PC-3 (cell line): ENCODE measurements around the gene MDM4. TPM values are rescaled to one million over a fixed set of nuclear protein-coding genes. Genes with fewer than 3 reads are reported as not detected.

Source experiments
- ATAC-seq: fragments of 200-7000 bp; cut with Tn5 transposase; 2 replicates; pipeline ENCODE4 v1.9.1; 2020; ENCODE audit warnings: mild to moderate bottlenecking, moderate library complexity
- BruUV-seq: library from RNA; stranded (reverse); fragments of 400-500 nt; replicated peaks from 2 replicates; lab custom pipeline; 2021; lab: Mats Ljungman, UMichigan
- CTCF ChIA-PET: fragments of 300-600 bp; sonication (Branson Sonifier 250); formaldehyde crosslinking; loops from one replicate; lab custom pipeline; 2022; ENCODE audit warnings: antibody characterized with exemption; lab: Charles Lee
- POLR2A ChIA-PET: fragments of 300-600 bp; sonication (Branson Sonifier 250); formaldehyde crosslinking; loops from one replicate; lab custom pipeline; 2022; ENCODE audit warnings: antibody characterized with exemption; ENCODE audit not compliant: unreplicated experiment; lab: Charles Lee
- DNase-seq: peaks from one replicate; pipeline ENCODE4 v3.0.0-alpha.2; 2015
- H2AFZ ChIP-seq: fragments of 300-600 bp; sonication (generic); 2 replicates; pipeline ENCODE4 v1.6.0; 2016; ENCODE audit warnings: antibody characterized with exemption, low read length
- H3F3A ChIP-seq: fragments of 300-600 bp; sonication (generic); one replicate; pipeline ENCODE4 v1.6.0; 2017; ENCODE audit warnings: antibody characterized with exemption, low read length, control low read depth, mild to moderate bottlenecking; ENCODE audit not compliant: unreplicated experiment
- H3K27ac ChIP-seq: fragments of 300-600 bp; sonication (generic); 2 replicates; pipeline ENCODE4 v1.5.1; 2016; ENCODE audit warnings: mild to moderate bottlenecking, low read length
- H3K27me3 ChIP-seq: fragments of 300-600 bp; sonication (generic); 2 replicates; pipeline ENCODE4 v1.6.1; 2016; ENCODE audit warnings: low read length, mixed read lengths
- H3K36me3 ChIP-seq: fragments of 300-600 bp; sonication (generic); 2 replicates; pipeline ENCODE4 v1.6.1; 2016; ENCODE audit warnings: low read depth, mixed run types, low read length, mixed read lengths
- H3K4me1 ChIP-seq: fragments of 300-600 bp; sonication (generic); 2 replicates; pipeline ENCODE4 v1.5.1; 2016; ENCODE audit warnings: low read length; ENCODE audit not compliant: insufficient read depth
- H3K4me2 ChIP-seq: fragments of 300-600 bp; sonication (generic); 2 replicates; pipeline ENCODE4 v1.6.0; 2016; ENCODE audit warnings: low read length
- H3K4me3 ChIP-seq: fragments of 300-600 bp; sonication (generic); 2 replicates; pipeline ENCODE4 v1.5.1; 2016; ENCODE audit warnings: mild to moderate bottlenecking, low read length, mixed read lengths
- H3K79me2 ChIP-seq: fragments of 300-600 bp; sonication (generic); 2 replicates; pipeline ENCODE4 v1.6.1; 2017; ENCODE audit warnings: low read length, mixed read lengths
- H3K9ac ChIP-seq: fragments of 300-600 bp; sonication (generic); 2 replicates; pipeline ENCODE4 v1.6.0; 2016; ENCODE audit warnings: mild to moderate bottlenecking, low read length
- H3K9me2 ChIP-seq: fragments of 300-600 bp; sonication (generic); replicated peaks from 2 replicates; pipeline ENCODE4 v1.6.1; 2016; ENCODE audit warnings: mixed run types, low read length, mixed read lengths
- H3K9me3 ChIP-seq: fragments of 300-600 bp; sonication (generic); 2 replicates; pipeline ENCODE4 v1.6.1; 2016; ENCODE audit warnings: low read length, mixed read lengths
- H4K20me1 ChIP-seq: fragments of 300-600 bp; sonication (generic); 2 replicates; pipeline ENCODE4 v1.6.1; 2016; ENCODE audit warnings: low read length, mixed read lengths
- CTCF ChIP-seq: fragments of 300-600 bp; sonication (generic); conservative IDR thresholded peaks from 2 replicates; pipeline ENCODE4 v1.5.1; 2017; ENCODE audit warnings: antibody characterized with exemption, low read depth, mild to moderate bottlenecking, low read length
- EZH2 ChIP-seq: fragments of 300-600 bp; sonication (generic); IDR thresholded peaks from one replicate; pipeline ENCODE4 v1.6.1; 2017; ENCODE audit warnings: antibody characterized with exemption, mild to moderate bottlenecking, low read length; ENCODE audit not compliant: unreplicated experiment
- EZH2phosphoT487 ChIP-seq: fragments of 300-600 bp; sonication (generic); IDR thresholded peaks from 2 replicates; pipeline ENCODE4 v1.6.1; 2018; ENCODE audit warnings: mild to moderate bottlenecking, antibody characterized with exemption, low read length, borderline replicate concordance
- intact Hi-C: fragments of 100-400 bp; cut with micrococcal nuclease; formaldehyde crosslinking; loops from 2 replicates; pipeline ENCODE4 v1.9.0; 2023
- total RNA-seq: library from RNA; depleted of rRNA; stranded (reverse); fragments of >200 nt; gene quantifications from 2 replicates; pipeline ENCODE4 v1.2.3, GENCODE V29; 2014

The MDM4 gene
- total RNA-seq, 1 experiment from 2014 or later = 36.3 TPM

DNA sequence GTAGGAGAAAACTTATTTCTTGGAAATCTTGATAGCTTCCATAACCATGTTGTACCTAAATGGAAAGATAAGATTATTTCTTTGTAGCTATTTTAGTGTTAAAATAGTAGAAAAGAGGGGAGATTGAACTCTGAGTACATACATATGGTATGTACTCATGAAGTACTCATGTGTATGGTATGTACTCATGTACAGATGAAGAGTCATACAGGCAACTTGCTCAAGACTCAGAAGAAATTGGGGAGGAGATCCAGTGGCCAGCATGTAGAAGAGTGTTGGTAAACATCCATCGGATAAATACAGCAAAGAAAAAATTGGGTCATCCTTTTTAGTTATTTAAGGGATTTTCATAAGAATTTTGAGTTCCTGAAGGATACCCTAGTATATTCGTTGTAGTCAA is 29.0 kb downstream of the MDM4 start:
- ChIA-PET POLR2A (no interaction called here), CTCF (no interaction called here)
- BruUV-seq = no TSS peak
- H3K9me3 ChIP-seq = no peaks in the 10 kb centered on the region
- H3K9me2 ChIP-seq = no peaks in the 10 kb centered on the region
- H4K20me1 ChIP-seq = no peaks in the 10 kb centered on the region
- no peak overlapping the region for H3K9ac ChIP-seq
- TF ChIP-seq CTCF (no peak), EZH2phosphoT487 (no peak), EZH2 (no peak)
- H2AFZ ChIP-seq = no peak overlapping the region
- no peak overlapping the region for H3K4me2 ChIP-seq
- peaks cover 14% of the 10 kb centered on the region for H3K4me1 ChIP-seq
- H3K27ac ChIP-seq = no peak overlapping the region
- peaks cover 92% of the 10 kb centered on the region for H3K36me3 ChIP-seq
- ATAC-seq (no peak), DNase-seq (no peak)
- H3F3A ChIP-seq = no peaks in the 10 kb centered on the region
- intact Hi-C loops = no loop called here
- H3K4me3 ChIP-seq = no peak overlapping the region
- H3K27me3 ChIP-seq = no peaks in the 10 kb centered on the region
- H3K79me2 ChIP-seq = no peaks in the 10 kb centered on the region

- POLR2A ChIA-PET = no interaction called here
Measured at GRCh38 chr1:204545881-204546280, 29.7 kb downstream of the MDM4 start.

More at GRCh38 chr1:204545881-204546280, 29.7 kb downstream of the MDM4 start:
- Histone ChIP-seq H3F3A (no peaks in the 10 kb centered on the region), H3K4me3 (no peak overlapping the region), H3K9ac (no peak overlapping the region), H3K27me3 (no peaks in the 10 kb centered on the region), H3K9me3 (no peaks in the 10 kb centered on the region), H3K36me3 (peaks cover 95% of the 10 kb centered on the region), H3K9me2 (no peaks in the 10 kb centered on the region), H3K4me2 (no peak overlapping the region), H3K79me2 (no peaks in the 10 kb centered on the region), H3K4me1 (peaks cover 14% of the 10 kb centered on the region), H2AFZ (no peak overlapping the region), H4K20me1 (no peaks in the 10 kb centered on the region), H3K27ac (no peak overlapping the region)
- CTCF ChIA-PET = no interaction called here
- TF ChIP-seq EZH2 = no peak
- TF ChIP-seq EZH2phosphoT487 = no peak
- no peak for TF ChIP-seq CTCF
- no peak for ATAC-seq
- BruUV-seq = no TSS peak
- intact Hi-C loops = no loop called here
- DNase-seq = no peak
